Vagina (tissue), 2 donors: Measurements from ENCODE around the gene CCDC167. TPM values are rescaled to one million over a fixed set of nuclear protein-coding genes. Genes with fewer than 3 reads are reported as not detected.

Experiments used
- DNase-seq, 2 donors: peaks; one replicate each; pipeline ENCODE4 v3.0.0-alpha.2; 2017; ENCODE audit errors: extremely low spot score in 2 of 2
- H3K27ac ChIP-seq: fragments of 200-600 bp; sonication (generic); one replicate; pipeline ENCODE4 v1.5.1; 2019
- H3K27me3 ChIP-seq: fragments of 200-600 bp; sonication (generic); one replicate; pipeline ENCODE4 v1.5.1; 2019
- H3K36me3 ChIP-seq, 2 donors: fragments of 200-600 bp; sonication (generic); one replicate each; pipeline ENCODE4 v1.5.1; 2017 to 2019
- H3K4me1 ChIP-seq: fragments of 200-600 bp; sonication (generic); one replicate; pipeline ENCODE4 v1.5.1; 2019
- H3K4me3 ChIP-seq, 2 donors: fragments of 200-600 bp; sonication (generic); 1 replicate in 1 of 2; 2 replicates in 1 of 2; pipeline ENCODE4 v1.5.1; 2016 to 2019
- H3K9me3 ChIP-seq: fragments of 200-600 bp; sonication (generic); one replicate; pipeline ENCODE4 v1.5.1; 2019
- POLR2A ChIP-seq, 2 donors: fragments of 450-650 bp; IDR thresholded peaks; one replicate each; pipeline ENCODE4 v1.6.1; 2017; ENCODE audit warnings: antibody characterized with exemption in 2 of 2, mild to moderate bottlenecking in 2 of 2, moderate library complexity in 2 of 2
- POLR2AphosphoS5 ChIP-seq, 2 donors: sonication (generic); formaldehyde crosslinking; IDR thresholded peaks; one replicate each; pipeline ENCODE4 v1.9.0; 2017; ENCODE audit warnings: antibody characterized with exemption in 2 of 2, mild to moderate bottlenecking in 2 of 2, low read depth in 1 of 2; ENCODE audit not compliant: insufficient read depth in 1 of 2
- intact Hi-C: fragments of 100-400 bp; cut with DNase I; formaldehyde crosslinking; loops from one replicate; pipeline ENCODE4 v1.15.1; 2023
- total RNA-seq: library from RNA; depleted of rRNA; stranded (reverse); fragments of >200 nt; gene quantifications from one replicate; pipeline ENCODE4 v1.2.3, GENCODE V29; 2016
- TF ChIP-seq, protein P1 (sequence below), 3 experiments: fragments of 450-650 bp in 2 of 3; fragments of 200-600 bp in 1 of 3; sonication (generic) in 1 of 3; IDR thresholded peaks; one replicate each; pipeline ENCODE4 v1.5.1; 2017 to 2019; ENCODE audit warnings: antibody characterized with exemption in 3 of 3, mild to moderate bottlenecking in 2 of 3, moderate library complexity in 2 of 3

Gene CCDC167
- total RNA-seq, 1 donor from 2014 or later: 34.6 TPM

DNA sequence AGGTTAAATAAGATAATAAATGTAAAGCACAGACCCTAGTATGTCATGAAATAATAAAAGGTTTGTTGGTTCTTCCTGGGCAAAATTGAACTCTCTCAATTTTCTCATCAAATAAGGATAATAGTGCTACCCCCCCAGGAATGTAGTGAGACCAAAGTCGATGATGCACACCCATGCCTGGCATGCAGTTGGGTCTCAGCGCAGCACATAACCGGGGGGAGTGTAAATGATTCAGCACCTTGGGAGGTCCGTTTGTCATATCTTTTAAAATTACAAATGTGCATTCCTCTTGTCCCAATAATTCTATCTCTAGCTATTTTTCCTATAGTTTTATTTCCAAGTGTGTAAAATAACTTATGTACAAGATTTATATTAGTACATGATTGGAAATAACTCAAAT, 31.3 kb upstream of the CCDC167 start:
- Histone ChIP-seq H3K4me3 (no peak overlapping the region), H3K9me3 (no peaks in the 10 kb centered on the region), H3K27me3 (no peaks in the 10 kb centered on the region), H3K27ac (no peak overlapping the region), H3K4me1 (peaks cover 8% of the 10 kb centered on the region), H3K36me3 (no peaks in the 10 kb centered on the region)
- intact Hi-C loops: no loop called here
- TF ChIP-seq POLR2AphosphoS5 (IDR thresholded peaks at IDR 0.05; ENCODE audit: insufficient read depth in 1 of 2, low read depth in 1 of 2): no peak
- TF ChIP-seq, protein P1, sequence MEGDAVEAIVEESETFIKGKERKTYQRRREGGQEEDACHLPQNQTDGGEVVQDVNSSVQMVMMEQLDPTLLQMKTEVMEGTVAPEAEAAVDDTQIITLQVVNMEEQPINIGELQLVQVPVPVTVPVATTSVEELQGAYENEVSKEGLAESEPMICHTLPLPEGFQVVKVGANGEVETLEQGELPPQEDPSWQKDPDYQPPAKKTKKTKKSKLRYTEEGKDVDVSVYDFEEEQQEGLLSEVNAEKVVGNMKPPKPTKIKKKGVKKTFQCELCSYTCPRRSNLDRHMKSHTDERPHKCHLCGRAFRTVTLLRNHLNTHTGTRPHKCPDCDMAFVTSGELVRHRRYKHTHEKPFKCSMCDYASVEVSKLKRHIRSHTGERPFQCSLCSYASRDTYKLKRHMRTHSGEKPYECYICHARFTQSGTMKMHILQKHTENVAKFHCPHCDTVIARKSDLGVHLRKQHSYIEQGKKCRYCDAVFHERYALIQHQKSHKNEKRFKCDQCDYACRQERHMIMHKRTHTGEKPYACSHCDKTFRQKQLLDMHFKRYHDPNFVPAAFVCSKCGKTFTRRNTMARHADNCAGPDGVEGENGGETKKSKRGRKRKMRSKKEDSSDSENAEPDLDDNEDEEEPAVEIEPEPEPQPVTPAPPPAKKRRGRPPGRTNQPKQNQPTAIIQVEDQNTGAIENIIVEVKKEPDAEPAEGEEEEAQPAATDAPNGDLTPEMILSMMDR (IDR thresholded peaks at IDR 0.05): no peak
- no peak for DNase-seq

DNA sequence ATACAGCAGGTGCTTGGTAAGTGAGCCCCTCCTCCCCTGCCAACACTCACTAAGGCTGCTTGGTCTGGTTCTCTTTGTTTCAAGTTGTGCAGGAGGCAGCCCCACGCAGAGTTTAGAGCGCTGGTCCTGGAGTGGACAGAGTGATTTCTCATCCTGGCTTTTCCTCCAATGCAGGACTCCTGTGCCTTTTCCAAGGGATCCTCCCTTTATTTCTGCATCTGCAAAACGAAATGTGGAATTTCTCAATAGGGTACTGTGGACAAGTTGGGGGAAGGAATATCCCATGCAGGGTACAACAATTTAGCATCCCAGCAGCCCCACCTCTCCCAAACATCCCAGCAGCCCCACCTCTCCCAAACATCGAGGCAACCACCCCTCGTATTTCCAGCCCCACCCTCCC, 30.6 kb upstream of the CCDC167 start:
- no peaks in the 10 kb centered on the region for H3K27me3 ChIP-seq
- H3K4me1 ChIP-seq: peaks cover under 1% of the 10 kb centered on the region
- H3K27ac ChIP-seq: no peak overlapping the region
- no peak for TF ChIP-seq POLR2A (IDR thresholded peaks at IDR 0.05)
- TF ChIP-seq, protein P1 (IDR thresholded peaks at IDR 0.05): no peak
- DNase-seq: no peak
- no peaks in the 10 kb centered on the region for H3K36me3 ChIP-seq
- H3K9me3 ChIP-seq: no peaks in the 10 kb centered on the region
- no peak overlapping the region for H3K4me3 ChIP-seq
- intact Hi-C loops: no loop called here

GRCh38 chr6:37528541-37528940, 28.8 kb upstream of the CCDC167 start:
- no peak overlapping the region for H3K4me3 ChIP-seq
- no peaks in the 10 kb centered on the region for H3K4me1 ChIP-seq
- no peak for DNase-seq
- H3K9me3 ChIP-seq: no peaks in the 10 kb centered on the region
- no peaks in the 10 kb centered on the region for H3K27me3 ChIP-seq
- intact Hi-C loops: no loop called here
- no peaks in the 10 kb centered on the region for H3K36me3 ChIP-seq
- TF ChIP-seq POLR2A (IDR thresholded peaks at IDR 0.05) (no peak), POLR2AphosphoS5 (IDR thresholded peaks at IDR 0.05; ENCODE audit: insufficient read depth in 1 of 2, low read depth in 1 of 2) (no peak)
- TF ChIP-seq, protein P1 (IDR thresholded peaks at IDR 0.05): no peak
- H3K27ac ChIP-seq: no peak overlapping the region

DNA sequence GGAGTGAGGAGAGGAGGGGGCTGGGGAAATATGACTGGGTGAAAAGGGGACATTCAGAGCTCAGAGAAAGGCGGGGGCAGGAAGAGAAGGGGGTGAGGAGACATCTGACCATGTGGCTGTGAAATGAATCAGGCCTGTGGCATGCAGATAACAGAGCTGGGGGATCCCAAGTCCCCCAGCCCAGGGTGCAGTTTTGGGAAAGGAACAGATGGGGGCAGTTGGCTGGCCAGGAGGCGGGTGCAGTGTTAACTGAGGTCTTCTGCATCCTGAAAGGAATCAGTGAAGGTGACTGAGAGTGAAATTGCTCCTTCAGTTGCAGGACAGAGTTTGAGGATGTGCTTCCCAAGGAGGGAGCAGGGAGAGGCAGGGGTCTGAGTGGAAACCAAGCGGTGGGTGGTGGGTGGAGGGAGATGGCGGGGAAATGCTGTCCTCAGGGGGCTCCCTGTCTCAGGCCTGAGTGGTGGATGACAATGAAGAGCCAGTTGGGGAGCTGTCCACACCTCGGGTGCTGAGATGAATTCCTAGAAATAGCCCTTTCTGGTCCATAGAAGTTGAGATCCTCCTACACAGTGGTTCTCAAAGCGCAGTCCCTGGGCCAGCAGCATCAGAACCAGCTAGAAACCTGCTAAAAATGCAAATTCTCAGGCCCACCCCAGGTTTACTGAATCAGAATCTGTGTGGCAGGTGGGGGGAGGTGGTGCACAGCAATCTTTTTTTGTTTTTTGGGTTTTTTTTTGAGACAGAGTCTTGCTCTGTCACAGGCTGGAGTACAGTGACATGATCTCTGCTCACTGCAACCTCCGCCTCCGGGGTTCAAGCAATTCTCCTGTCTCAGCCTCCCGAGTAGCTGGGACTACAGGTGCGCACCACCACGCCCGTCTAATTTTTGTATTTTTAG, 26.0 kb upstream of the CCDC167 start:
- Histone ChIP-seq H3K27ac (no peak overlapping the region), H3K36me3 (no peaks in the 10 kb centered on the region), H3K27me3 (no peaks in the 10 kb centered on the region), H3K4me1 (no peaks in the 10 kb centered on the region), H3K4me3 (no peak overlapping the region), H3K9me3 (no peaks in the 10 kb centered on the region)
- TF ChIP-seq POLR2AphosphoS5 (IDR thresholded peaks at IDR 0.05; ENCODE audit: insufficient read depth in 1 of 2, low read depth in 1 of 2): no peak
- TF ChIP-seq POLR2A (IDR thresholded peaks at IDR 0.05): no peak
- TF ChIP-seq, protein P1 (IDR thresholded peaks at IDR 0.05): no peak
- no peak for DNase-seq
- intact Hi-C loops: no loop called here

GRCh38 chr6:37524970-37525318, 25.3 kb upstream of the CCDC167 start:
- Histone ChIP-seq H3K4me1 (no peaks in the 10 kb centered on the region), H3K9me3 (no peaks in the 10 kb centered on the region), H3K27me3 (no peaks in the 10 kb centered on the region), H3K36me3 (no peaks in the 10 kb centered on the region), H3K4me3 (no peak overlapping the region), H3K27ac (no peak overlapping the region)
- intact Hi-C loops: no loop called here
- DNase-seq: no peak
- TF ChIP-seq POLR2A (IDR thresholded peaks at IDR 0.05): no peak
- no peak for TF ChIP-seq POLR2AphosphoS5 (IDR thresholded peaks at IDR 0.05; ENCODE audit: insufficient read depth in 1 of 2, low read depth in 1 of 2)
- TF ChIP-seq, protein P1 (IDR thresholded peaks at IDR 0.05): no peak
